Adrenal gland (tissue), 5 donors: ENCODE data around the gene CCN5.

Experiments used
- POLR2A ChIP-seq, 2 donors: fragments of 450-650 bp; IDR thresholded peaks; one replicate each; pipeline ENCODE4 v1.6.1; 2017; ENCODE audit warnings: antibody characterized with exemption in 2 of 2, mild to moderate bottlenecking in 2 of 2, moderate library complexity in 1 of 2
- TF ChIP-seq, protein P1 (sequence below), 6 experiments: fragments of 450-650 bp in 4 of 6; fragments of 200-600 bp in 2 of 6; sonication (generic) in 1 of 6; IDR thresholded peaks; 1 replicate in 5 of 6; 2 replicates in 1 of 6; pipeline versions ENCODE4 v1.5.1 to v1.8.0; 2016 to 2021; ENCODE audit warnings: antibody characterized with exemption in 6 of 6, mild to moderate bottlenecking in 2 of 6, moderate library complexity in 1 of 6
- donor health status: DM: no; HTN: no; CAD: no.

DNA sequence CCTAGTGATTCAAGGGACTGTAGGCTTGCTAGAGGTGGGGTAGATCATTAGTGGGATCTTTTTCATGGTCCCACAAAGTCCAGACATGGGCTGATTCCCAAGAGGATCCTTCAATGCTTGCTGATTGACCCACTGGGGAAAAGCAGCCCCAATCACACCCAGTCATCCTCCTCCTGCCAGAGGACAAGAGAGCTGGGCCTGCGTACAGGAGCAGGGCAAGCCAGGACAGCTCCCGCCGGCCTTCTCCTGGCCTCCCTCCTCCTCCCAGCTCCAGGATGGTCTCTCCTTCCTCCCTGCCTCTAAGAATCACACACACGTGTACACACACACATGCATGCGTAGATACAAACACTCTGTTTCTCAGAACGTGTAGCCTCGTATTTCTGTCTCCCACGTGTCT is 57.5 kb downstream of the CCN5 start:
- TF ChIP-seq, protein P1, sequence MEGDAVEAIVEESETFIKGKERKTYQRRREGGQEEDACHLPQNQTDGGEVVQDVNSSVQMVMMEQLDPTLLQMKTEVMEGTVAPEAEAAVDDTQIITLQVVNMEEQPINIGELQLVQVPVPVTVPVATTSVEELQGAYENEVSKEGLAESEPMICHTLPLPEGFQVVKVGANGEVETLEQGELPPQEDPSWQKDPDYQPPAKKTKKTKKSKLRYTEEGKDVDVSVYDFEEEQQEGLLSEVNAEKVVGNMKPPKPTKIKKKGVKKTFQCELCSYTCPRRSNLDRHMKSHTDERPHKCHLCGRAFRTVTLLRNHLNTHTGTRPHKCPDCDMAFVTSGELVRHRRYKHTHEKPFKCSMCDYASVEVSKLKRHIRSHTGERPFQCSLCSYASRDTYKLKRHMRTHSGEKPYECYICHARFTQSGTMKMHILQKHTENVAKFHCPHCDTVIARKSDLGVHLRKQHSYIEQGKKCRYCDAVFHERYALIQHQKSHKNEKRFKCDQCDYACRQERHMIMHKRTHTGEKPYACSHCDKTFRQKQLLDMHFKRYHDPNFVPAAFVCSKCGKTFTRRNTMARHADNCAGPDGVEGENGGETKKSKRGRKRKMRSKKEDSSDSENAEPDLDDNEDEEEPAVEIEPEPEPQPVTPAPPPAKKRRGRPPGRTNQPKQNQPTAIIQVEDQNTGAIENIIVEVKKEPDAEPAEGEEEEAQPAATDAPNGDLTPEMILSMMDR (IDR thresholded peaks at IDR 0.05): no peak
- TF ChIP-seq POLR2A (IDR thresholded peaks at IDR 0.05): no peak
